Daoy (cell line): ENCODE results near the gene DDR2. TPM values are rescaled to one million over a fixed set of nuclear protein-coding genes. Genes with fewer than 3 reads are reported as not detected.
"Not testable (repeated sequence)": the region's sequence is repeated elsewhere in the genome, so short reads cannot be mapped to it uniquely, and the experiment has no call there.

Experiments used
- DNase-seq: peaks from one replicate; pipeline ENCODE4 v3.0.0-alpha.2; 2015; ENCODE audit warnings: low read depth
- total RNA-seq: library from RNA; depleted of rRNA; stranded (reverse); fragments of >200 nt; shearing (Covaris generic); gene quantifications from 2 replicates; pipeline ENCODE4 v1.2.3, GENCODE V29; 2014

Gene DDR2
- total RNA-seq, 1 experiment from 2014 or later = 17.8 TPM

DNA sequence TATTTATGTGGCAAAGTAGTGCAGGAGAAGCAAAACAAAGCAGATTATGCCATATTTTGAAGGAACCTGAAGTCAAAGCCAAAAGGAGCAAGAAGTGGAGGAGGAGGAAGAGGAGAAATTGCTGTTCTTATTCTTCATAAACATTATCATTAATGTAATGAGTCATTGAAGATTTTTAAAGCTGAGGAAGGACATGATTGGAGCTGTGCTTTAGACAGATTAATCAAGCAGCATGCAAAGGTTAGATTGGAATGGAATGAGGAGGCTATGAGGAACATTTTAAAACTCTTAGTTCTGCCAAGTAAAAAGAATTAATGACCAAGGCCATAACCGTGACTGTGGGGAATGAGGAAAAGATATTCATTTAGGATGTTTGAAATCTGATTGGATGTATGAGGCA lies 125.2 kb downstream of the DDR2 start:
- DNase-seq = no peak

DNA sequence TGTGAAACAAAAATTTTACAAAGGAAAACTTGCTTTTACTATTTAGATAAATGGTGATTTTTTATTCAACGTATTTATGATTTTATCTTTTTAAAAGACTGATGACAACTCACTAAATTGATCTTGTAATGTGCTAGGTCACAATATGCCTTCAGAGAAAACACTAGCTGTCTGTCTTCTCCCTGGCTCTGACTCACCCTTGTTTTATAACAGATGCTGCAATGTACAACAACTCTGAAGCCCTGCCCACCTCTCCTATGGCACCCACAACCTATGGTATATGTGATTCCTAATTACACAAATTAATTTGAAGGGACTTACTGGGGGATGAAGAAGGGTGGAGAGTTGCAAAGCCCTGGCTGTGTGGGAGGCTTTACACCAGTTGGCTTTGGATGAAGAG lies 133.5 kb downstream of the DDR2 start:
- DNase-seq = no peak

DNA sequence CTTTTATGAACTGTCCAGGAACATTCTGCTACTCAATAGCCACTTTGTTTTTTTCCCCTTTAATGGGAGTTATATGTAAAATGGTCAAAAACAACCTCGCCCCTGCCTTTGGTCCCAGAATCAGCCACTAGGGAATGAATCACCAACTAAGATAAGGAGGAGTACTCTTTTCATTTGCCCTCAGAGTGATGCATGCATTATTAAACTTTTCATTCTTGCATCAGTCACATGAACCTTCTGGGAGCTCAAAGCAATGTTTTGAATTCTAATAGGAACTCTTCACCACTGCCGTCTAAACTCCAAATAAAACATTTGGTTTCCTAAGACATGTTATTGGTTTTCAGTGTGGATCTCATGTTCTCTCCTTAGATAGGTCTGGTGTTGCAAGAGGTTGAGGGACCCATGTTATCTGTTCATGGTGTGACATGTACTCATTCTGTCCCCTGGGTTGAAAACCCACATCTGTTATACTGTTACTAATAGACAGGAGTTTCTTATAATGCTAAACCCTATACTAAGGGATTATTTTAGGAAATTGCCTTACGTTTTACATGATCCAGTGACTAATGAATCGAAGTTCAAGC lies 140.4 kb downstream of the DDR2 start:
- no peak for DNase-seq

DNA sequence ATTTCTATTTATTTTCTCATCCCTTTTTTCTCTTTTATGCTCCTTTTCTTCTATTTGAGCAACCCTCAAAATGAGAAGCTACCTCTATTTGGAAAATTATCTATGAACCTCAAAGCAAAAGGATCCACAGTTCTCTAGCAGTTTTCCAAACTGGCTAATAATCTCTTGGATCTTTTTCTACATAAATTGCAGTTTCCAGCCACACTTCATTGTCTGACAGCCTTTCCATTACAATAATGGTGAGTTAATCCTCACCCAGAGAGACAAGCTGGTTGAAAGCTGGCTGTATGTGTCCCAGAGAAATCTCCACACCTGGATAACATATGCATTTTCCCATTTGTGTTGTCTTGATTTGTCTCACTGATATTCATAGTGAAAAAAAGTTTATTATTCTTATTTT lies 141.7 kb downstream of the DDR2 start:
- DNase-seq = no peak

DNA sequence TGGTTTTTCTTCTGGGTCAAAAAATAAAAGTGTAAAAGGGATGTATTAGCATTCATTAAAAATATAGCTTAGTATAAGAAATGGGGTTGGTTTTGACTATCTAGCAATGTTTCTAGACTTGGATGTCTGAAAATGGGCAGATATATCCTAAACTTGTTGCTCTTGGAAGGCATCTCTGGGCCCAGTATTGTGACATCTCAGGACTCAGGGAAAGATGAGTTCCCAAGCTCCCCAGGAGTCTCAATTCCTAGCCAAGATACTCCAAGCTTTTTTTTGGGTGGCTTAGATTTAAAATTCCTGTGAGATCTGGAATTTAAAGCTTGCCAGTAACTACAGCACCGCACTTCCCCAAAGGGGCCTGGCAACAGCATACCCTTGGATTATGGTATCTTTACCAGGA lies 146.8 kb downstream of the DDR2 start:
- no peak for DNase-seq

DNA sequence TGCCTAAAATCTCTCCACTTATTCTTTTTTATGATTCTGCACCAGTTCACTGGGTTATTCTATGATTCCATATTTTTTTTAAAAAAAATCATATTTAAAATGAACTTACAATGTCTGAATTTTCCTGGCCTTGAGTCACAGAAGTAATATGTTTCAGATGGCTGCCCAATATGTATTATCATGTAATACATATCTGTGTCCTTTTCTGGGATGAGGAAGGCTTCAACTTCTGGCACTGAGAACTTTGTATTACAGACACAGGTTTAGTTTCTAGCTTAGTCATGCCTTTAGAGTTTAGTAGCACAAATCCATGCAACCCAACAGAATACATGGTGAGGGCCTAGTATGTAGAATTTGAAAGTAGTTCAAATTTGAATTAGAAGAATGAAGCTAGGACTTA lies 150.4 kb downstream of the DDR2 start:
- DNase-seq = no peak

DNA sequence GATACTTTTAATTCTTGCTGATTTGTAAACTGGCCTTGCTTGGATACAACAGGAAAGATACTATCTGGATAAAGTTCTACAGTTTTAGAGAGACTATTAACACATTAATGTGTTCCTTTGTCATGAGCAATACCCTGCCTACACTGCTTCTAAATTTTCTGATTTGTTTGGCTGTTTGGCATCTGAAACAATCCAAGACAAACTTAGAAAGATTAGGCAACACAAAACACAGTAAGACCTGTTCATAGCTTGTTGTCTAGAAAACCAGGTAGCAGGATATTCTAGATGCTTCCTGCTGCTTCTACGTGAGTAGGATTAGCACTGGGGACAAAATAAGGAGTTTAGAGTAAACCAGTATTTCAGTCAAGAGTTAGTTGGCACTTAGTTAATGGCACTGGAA lies 152.7 kb downstream of the DDR2 start:
- DNase-seq = not testable (repeated sequence)

DNA sequence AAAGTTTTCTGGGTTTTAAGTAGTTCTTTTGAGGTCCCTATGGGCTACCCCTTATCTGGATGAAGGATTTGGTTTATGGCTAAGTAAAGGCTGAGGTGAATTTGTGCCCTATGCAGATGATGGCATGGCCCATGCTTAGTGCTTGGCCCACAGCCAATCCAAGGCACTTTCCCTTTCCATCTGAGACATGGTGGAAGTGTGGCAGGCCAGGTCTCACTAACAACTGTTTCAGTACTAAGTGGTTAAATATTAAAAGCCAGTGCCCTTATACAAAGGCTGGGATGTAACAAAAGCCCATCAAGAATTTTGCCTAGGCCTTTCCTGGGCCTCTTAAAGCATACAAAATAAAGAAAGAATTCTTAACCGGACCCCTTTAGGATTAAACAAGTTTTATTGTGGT lies 156.5 kb downstream of the DDR2 start:
- DNase-seq = peak; percentile 10

DNA sequence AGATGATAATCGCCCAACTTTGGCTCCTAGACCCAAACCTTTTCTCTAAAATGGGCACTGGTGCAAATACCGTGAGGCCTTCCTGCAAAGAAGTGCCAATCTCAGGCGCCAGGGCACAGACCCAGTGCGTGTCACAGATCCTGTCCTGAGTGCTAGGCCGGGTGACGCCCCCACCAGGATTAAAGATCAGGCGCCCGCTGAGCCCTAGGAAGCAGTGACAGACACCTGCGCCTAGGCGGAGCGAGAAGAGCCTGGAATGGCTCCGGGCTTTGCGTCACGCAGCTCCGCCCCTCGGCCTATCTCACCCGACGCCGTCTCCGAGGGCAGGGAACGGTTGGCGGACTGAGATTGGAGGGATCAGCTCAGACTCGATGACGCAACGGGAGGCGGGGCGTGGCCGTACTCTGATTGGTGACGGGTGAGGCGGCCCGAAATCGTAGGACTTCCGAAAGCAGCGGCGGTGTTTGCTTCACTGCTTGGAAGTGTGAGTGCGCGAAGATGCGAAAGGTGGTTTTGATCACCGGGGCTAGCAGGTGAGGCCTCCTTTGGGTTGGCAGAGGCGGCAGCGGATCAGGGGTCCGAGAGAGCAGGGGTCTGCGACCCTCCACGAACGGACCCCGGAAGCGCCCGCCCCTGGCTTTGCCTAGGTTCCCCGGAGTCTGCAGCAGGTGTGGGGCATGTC lies 158.2 kb downstream of the DDR2 start, which contains the start of gene HSD17B7:
HSD17B7 (plus strand) TSS at position 400 of the 682 bp plus-strand sequence; CDS start at position 499, 99 bp downstream.
- peak; percentile 72 for DNase-seq

DNA sequence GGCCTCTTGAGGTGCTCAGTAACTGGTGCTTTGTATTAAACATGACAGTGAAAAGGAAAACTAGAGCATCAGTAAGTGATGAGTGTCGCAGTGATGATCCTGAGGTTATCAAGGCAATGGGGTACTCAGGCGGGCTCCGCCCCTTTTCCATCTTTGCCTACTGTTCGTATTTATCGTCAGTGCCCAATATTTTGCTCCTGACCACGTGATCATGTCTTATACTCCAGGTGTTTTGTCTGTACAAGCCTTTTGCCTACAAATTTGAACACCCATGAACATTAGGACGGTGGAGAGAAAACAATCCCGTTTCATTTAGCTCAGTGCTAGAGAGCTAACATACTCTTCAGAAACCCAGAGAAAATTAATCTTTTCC lies 158.7 kb downstream of the DDR2 start:
- peak; percentile 7 for DNase-seq

DNA sequence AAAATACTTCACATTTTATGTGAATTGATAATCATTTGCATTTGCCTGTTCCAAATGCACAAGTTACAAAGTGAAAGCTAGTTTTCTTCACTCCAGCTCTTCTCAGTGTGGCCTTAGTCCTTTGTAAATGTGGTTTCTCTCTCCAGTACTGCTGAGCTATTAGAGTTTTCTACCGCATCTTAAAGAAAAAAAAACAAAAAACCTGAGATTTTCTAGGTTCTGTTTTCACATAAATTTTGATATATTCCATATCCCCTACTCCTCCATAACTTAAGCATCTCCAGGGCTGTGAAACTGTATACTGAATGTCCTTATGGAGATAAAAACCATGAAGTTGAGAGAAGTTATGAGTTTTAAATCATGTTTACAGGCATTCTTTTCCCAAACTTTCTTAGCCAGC lies 162.0 kb downstream of the DDR2 start:
- DNase-seq = not testable (repeated sequence)

DNA sequence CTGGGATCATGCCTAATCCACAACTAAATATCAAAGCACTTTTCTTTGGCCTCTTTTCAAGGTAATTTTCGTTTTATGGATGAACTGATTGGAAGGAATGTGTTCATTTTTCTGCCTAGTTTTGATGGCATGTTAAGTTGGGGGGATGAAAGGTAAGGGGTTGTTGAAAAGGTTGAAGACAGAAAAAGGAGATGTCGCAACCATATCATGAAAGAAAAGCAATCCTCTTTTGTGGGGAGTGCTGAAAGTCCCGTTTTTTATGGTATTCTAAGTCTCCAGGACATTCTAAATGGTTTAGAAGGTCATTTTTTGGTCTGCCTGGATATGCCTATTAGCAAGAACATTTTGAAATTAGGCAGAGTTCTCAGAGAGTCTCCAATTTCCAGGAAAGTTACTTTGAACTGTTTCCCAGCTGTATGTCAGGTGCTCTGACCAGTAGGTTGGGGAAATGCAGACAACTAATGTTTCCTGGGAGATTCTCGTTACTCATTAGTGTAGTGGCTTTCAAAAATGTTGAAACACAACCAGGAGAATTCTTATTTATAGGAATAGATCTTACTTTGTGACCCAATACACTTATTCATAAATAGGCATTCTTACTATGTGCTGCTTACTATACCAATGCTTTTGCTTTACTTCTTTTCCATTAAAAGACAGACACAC lies 164.5 kb downstream of the DDR2 start:
- not testable (repeated sequence) for DNase-seq

DNA sequence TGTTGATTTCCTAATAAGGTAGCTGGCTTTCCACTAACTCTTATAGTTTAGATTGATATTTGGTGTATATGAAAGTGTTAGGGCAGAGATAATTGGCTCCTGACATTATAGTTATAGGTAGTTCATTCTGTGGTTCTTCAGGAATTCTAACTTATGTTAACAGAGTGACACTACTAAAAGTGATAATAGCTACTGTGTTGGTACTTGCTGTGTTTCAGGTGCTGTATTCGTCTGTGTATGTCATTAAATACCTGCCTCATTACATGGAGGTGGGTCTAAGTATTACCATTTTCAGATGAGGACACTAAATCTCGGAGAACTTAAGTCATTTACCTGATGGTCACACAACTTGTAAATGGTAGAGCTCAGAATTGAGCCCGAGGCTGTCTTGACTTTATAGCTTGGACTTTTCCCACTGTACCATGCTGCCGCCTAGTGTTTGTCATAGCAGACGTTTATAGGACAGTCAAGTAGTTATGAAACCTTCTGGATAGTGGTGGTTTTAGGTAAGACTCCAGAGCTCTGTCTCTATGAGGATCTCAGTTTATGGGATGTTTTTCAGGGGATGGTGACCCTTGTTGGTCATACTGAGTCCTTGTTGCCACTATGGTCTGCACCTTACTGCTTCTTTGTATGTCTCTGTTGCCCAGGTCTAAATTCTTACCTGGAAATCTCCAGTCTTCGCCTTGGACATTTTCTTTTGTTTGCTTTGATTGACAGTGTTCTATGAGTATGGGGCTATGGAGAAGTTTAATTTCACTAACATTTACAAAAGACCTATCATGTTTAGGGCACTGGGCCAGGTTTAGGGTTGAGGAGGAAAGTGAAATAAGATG lies 167.9 kb downstream of the DDR2 start:
- peak; percentile 64 for DNase-seq

DNA sequence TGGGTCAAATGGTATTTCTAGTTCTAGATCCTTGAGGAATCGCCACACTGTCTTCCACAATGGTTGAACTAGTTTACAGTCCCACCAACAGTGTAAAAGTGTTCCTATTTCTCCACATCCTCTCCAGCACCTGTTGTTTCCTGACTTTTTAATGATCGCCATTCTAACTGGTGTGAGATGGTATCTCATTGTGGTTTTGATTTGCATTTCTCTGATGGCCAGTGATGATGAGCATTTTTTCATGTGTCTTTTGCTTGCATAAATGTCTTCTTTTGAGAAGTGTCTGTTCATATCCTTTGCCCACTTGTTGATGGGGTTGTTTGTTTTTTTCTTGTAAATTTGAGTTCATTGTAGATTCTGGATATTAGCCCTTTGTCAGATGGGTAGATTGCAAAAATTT lies 175.2 kb downstream of the DDR2 start:
- DNase-seq = not testable (repeated sequence)

DNA sequence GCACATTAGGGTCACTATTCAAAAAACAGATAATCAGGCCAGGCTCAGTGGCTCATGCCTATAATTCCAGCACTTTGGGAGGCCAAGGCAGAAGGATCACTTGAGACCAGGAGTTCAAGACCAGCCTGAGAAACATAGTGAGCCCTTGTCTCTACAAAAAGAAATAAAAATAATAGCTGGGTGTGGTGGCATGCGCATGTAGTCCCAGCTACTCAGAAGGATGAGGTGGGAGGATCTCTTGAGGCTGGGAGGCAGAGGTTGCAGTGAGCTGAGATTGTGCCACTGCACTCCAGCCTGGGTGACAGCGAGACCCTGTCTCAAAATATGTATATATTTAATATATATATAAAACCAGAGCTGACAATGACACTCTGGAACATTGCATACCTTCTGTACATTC lies 180.1 kb downstream of the DDR2 start:
- not testable (repeated sequence) for DNase-seq

DNA sequence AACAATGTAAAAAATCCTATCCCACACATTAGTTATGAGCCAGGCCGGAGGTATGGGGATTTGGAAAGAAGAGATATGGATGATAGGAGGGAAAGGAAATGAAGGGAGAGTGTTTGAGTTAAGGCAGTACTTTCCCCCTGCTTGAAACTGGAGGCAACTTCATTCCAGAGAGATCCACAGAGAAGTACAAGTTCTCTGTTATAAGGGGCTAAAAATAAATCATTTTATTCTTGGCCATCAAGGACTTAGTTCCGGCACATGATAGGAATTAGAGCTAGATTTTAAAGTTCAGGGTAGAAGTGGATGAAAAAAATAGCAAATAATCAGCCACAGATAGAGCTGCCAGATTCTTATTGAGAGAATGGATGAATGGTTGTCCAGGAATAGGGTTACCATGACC lies 185.9 kb downstream of the DDR2 start:
- DNase-seq = not testable (repeated sequence)

DNA sequence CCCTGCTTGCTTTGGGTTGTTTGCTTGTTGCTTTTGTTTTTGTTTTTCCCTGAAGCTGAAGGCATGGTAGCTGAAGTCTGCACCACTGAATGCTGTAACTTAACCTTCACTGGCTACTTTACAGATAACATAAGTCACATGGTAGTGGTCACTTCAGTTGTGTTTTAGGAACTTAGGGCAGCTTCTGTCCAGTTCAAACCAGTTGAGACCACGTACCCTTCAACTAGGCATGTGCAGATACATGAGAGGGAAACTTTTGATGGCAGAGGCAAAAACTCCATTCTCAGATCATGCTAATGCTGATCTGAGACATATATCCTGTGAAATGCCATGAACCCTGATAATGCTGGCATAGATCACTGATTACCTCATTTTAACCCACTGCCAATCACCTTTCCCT lies 186.4 kb downstream of the DDR2 start:
- not testable (repeated sequence) for DNase-seq

DNA sequence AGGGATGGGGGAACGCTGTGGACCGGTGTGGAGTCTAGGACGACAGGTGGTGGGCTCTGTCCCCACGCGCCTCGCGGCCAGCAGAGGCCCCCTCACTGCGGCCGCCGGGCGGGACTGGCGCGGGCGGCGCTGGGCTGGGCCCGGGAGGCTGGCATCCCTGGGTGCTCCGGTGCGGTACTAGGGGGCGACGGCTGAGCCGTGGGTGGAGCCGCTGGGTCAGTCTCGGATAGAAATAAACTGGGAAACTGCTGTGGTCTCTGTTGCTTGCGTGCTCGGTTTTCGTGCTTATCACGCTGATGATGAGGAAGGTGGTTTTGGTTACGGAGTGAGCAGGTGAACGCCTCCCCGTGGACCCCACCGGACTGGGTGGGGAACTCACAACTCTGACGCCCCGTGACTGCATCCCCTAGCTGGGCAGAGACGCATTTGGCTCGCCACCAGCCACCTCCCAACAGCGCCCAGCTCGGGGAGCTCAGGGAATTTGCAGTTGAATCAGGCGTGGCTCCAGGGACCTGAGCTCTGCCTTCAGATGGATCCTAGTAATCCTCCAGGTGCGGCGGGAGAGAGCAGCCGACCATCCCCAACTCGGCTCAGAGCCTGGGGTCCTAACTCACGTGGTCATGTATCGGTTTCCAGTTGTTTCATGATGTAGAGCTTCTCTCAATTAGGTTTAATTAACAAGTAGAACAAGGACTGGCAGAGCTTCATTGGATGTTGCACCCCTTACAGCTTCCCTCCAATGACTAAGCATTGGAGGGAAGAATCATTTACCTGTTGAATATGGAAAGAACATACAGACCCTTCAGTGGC lies 190.3 kb downstream of the DDR2 start:
- DNase-seq = peak; percentile 34

DNA sequence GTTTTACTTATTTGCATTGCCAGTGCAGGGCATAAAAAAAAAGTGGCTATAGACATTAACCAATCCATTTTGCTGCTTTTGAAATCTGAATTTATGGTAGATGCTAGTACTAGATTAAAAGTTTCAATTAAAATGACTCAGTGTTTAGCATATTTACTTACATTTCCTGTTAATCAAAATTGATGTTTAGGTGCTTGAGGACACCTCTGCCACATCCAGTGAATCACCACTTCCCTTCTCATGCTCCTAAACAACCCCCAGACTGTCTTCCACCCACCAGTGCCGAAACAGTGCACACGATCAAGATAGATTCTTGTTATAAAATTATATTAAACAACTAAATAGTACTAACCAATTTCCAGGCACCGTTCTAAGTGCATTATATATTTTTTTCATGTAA lies 191.0 kb downstream of the DDR2 start:
- peak; percentile 24 for DNase-seq

DNA sequence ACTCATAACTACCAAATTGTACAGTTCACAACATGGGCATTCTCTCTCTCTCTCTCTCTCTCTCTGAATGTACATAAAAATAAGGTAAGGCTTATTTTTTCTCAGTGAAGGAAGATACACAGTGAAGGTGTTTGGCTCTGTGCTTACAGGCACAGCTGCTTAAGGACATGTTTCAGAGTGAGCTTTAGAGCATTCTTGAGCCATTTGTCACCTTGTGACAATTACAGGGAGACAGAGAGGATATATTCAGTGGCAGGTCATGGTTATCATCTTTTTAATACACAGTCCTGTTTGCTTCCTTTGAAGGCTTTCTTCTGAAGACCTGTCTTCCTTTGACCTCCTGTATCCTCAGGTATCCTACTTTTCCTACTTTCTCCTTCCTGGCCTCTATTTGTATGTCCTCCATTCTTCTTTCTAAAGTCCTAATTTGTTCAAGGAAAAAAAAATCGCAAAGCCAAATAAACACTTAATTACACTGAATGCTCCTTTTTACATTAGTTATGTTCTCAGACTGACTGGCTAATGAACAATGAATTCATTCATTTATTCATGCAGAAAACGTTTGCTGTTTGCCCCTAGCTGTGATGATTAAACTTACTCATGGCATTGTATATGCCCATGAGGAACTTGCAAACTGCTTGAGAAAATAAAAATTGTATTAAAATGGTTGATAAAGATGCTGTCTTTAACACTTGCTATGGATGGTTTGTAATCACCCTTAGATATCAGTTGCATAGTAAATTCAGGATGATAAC lies 191.7 kb downstream of the DDR2 start:
- no peak for DNase-seq

DNA sequence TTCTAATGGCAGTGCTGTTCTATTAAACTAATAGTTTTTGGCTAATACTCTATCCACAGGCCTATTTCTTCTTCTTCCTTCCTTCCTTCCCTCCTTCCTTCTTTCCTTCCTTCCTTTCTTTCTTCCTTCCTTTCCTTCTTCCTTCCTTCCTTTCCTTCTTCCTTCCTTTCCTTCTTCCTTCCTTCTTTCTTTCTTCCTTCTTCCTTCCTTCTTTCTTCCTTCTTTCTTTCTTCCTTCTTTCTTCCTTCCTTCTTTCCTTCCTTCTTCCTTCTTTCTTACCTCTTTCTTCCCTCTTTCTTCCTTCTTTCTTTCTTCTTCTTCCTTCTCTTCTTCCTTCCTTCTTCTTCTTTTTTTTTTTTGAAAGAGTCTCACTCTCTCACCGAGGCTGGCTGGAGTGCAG lies 197.0 kb downstream of the DDR2 start:
- DNase-seq = no peak
